B cell (primary cell): ENCODE results near the gene ZMAT3. TPM values are rescaled to one million over a fixed set of nuclear protein-coding genes. Genes with fewer than 3 reads are reported as not detected.
"Not testable (repeated sequence)": the region's sequence is repeated elsewhere in the genome, so short reads cannot be mapped to it uniquely, and the experiment has no call there.

Experiments
- ATAC-seq: fragments of 200-7000 bp; cut with Tn5 transposase; one replicate; pipeline ENCODE4 v1.10.0; 2021; ENCODE audit warnings: low read depth, mild to moderate bottlenecking, moderate number of reproducible peaks, moderate library complexity
- CTCF ChIA-PET: fragments of 350-600 bp; sonication (Branson Sonifier 250); formaldehyde crosslinking; loops from one replicate; lab custom pipeline; 2021; ENCODE audit warnings: antibody characterized with exemption, inconsistent platforms; lab: Charles Lee
- POLR2A ChIA-PET: fragments of 350-600 bp; sonication (Branson Sonifier 250); formaldehyde crosslinking; loops from one replicate; lab custom pipeline; 2021; ENCODE audit warnings: antibody characterized with exemption; lab: Charles Lee
- DNase-seq: peaks from one replicate; pipeline ENCODE4 v3.0.0; 2013
- H2AFZ ChIP-seq: 2 replicates; pipeline ENCODE4 v1.6.1; 2012; ENCODE audit warnings: mild to moderate bottlenecking, low read depth, low read length; ENCODE audit not compliant: insufficient read depth, poor library complexity, severe bottlenecking
- H3K27ac ChIP-seq, 2 donors: 1 replicate in 1 of 2; 2 replicates in 1 of 2; pipeline ENCODE4 v1.5.1; 2012 to 2013; ENCODE audit warnings: low read length in 2 of 2, mild to moderate bottlenecking in 2 of 2, moderate library complexity in 1 of 2
- H3K27me3 ChIP-seq, 4 experiments: fragments of 200-600 bp in 1 of 4; sonication (generic) in 1 of 4; replicated peaks in 1 of 4; 1 replicate in 2 of 4; 2 replicates in 2 of 4; pipeline versions ENCODE4 v1.6.1 to v1.7.0; 2013 to 2016; ENCODE audit warnings: low read length in 3 of 4, mild to moderate bottlenecking in 2 of 4, mixed read lengths in 1 of 4, moderate library complexity in 1 of 4; ENCODE audit not compliant: insufficient read depth in 4 of 4, control insufficient read depth in 3 of 4; ENCODE audit errors: control extremely low read depth in 1 of 4
- H3K36me3 ChIP-seq, 2 experiments: replicated peaks in 1 of 2; 1 replicate in 1 of 2; 2 replicates in 1 of 2; pipeline versions ENCODE4 v1.6.1 to v1.7.1; 2013; ENCODE audit warnings: low read length in 1 of 2; ENCODE audit not compliant: insufficient read depth in 2 of 2, control insufficient read depth in 1 of 2; ENCODE audit errors: control extremely low read depth in 1 of 2, extremely low read depth in 1 of 2
- H3K4me1 ChIP-seq, 2 donors: fragments of 200-600 bp in 1 of 2; sonication (generic) in 1 of 2; 1 replicate in 1 of 2; 2 replicates in 1 of 2; pipeline versions ENCODE4 v1.5.1 to v1.6.1; 2013 to 2017; ENCODE audit warnings: low read length in 2 of 2; ENCODE audit not compliant: control insufficient read depth in 2 of 2, insufficient read depth in 2 of 2
- H3K4me2 ChIP-seq: replicated peaks from 2 replicates; pipeline ENCODE3; 2012; ENCODE audit warnings: mild to moderate bottlenecking, low read depth, low read length; ENCODE audit not compliant: poor library complexity, severe bottlenecking
- H3K4me3 ChIP-seq, 5 experiments: fragments of 200-600 bp in 1 of 5; sonication (generic) in 1 of 5; 1 replicate in 3 of 5; 2 replicates in 2 of 5; pipeline versions ENCODE4 v1.5.1 to v1.7.0; 2011 to 2016; ENCODE audit warnings: low read length in 4 of 5, mild to moderate bottlenecking in 4 of 5, low read depth in 2 of 5, control low read depth in 1 of 5, moderate library complexity in 1 of 5; ENCODE audit not compliant: insufficient read depth in 1 of 5; ENCODE audit errors: control extremely low read depth in 1 of 5, extremely low read depth in 1 of 5
- H3K79me2 ChIP-seq: fragments of 200-600 bp; sonication (generic); one replicate; pipeline ENCODE4 v1.6.0; 2016; ENCODE audit warnings: low read length; ENCODE audit not compliant: control insufficient read depth, insufficient read depth
- H3K9ac ChIP-seq: fragments of 200-600 bp; sonication (generic); 2 replicates; pipeline ENCODE4 v1.6.1; 2017; ENCODE audit warnings: mild to moderate bottlenecking, low read length, moderate library complexity
- H3K9me3 ChIP-seq, 3 donors: one replicate each; pipeline versions ENCODE4 v1.6.1 to v1.7.1; 2013; ENCODE audit warnings: low read length in 2 of 3; ENCODE audit not compliant: control insufficient read depth in 2 of 3, insufficient read depth in 1 of 3; ENCODE audit errors: control extremely low read depth in 1 of 3
- H4K20me1 ChIP-seq: 2 replicates; pipeline ENCODE4 v1.6.0; 2012; ENCODE audit warnings: mild to moderate bottlenecking, low read length; ENCODE audit not compliant: insufficient read depth, control insufficient read depth, poor library complexity, severe bottlenecking
- H3K27ac Mint-ChIP-seq: one replicate; pipeline ENCODE4 v1.8.0; 2021; ENCODE audit warnings: mixed read lengths
- H3K27me3 Mint-ChIP-seq: one replicate; pipeline ENCODE4 v1.8.0; 2021; ENCODE audit warnings: mixed read lengths
- H3K4me1 Mint-ChIP-seq: one replicate; pipeline ENCODE4 v1.8.0; 2021; ENCODE audit warnings: mixed read lengths
- H3K4me3 Mint-ChIP-seq: one replicate; pipeline ENCODE4 v1.8.0; 2021; ENCODE audit warnings: mixed read lengths
- H3K9me3 Mint-ChIP-seq: one replicate; pipeline ENCODE4 v1.8.0; 2022; ENCODE audit warnings: mixed read lengths; ENCODE audit not compliant: insufficient read depth
- EZH2 ChIP-seq: IDR thresholded peaks from 2 replicates; pipeline ENCODE4 v1.6.1; 2012; ENCODE audit warnings: borderline replicate concordance, low read depth, mild to moderate bottlenecking, moderate library complexity, low read length; ENCODE audit not compliant: insufficient read depth, poor library complexity, severe bottlenecking
- WGBS: methylation state at CpG from one replicate; pipeline ENCODE4 v1.1.5; 2013; ENCODE audit warnings: missing lambda C conversion rate; ENCODE audit not compliant: insufficient coverage; 5-methylcytosine and 5-hydroxymethylcytosine counted together
- intact Hi-C: fragments of 100-400 bp; cut with micrococcal nuclease; formaldehyde crosslinking; loops from one replicate; pipeline ENCODE4 v1.10.0; 2022
- polyA plus RNA-seq: library from polyadenylated mRNA; depleted of rRNA; stranded (reverse); fragments of >200 nt; gene quantifications from 2 replicates; pipeline ENCODE4 v1.2.3, GENCODE V29; 2012
- total RNA-seq, 2 donors: library from RNA; stranded (reverse); fragments of 120-200 nt in 1 of 2; gene quantifications; 1 replicate in 1 of 2; 2 replicates in 1 of 2; pipeline versions ENCODE4 v1.2.3 to v1.2.4, GENCODE V29; 2013 to 2022
- TF ChIP-seq, protein P1 (sequence below): fragments of 200-600 bp; IDR thresholded peaks from one replicate; pipeline ENCODE4 v1.8.0; 2022; ENCODE audit warnings: antibody characterized with exemption, mild to moderate bottlenecking

Gene ZMAT3
- total and polyA plus RNA-seq, 2 donors (not counting 1 experiment from before 2014, with no cell fraction given) = 3.6 to 19.5 TPM

DNA sequence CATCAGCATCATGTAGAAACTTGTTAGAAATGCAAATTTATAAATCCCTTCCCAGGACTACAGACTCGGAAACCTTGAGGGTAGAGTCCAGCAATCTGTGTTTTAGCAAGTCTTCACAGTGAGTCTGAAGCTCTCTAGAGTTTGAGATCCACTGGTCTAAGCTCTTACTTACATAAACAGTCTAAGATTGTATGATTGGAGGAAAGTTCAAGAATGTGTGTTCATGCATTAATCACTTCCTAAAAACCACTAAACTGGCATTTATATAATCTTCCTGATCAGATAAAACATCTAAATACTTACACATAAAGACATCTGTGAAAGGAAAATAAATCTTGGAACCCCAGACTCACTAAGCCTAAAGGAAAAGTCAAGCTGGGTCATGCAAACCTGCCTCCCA lies 43.8 kb upstream of the ZMAT3 start:
- DNase-seq, H3K36me3 ChIP-seq, ATAC-seq, H3K9me3 ChIP-seq, H3K4me3 Mint-ChIP-seq, H3K4me3 ChIP-seq, intact Hi-C loops, H3K27me3 ChIP-seq, H3K79me2 ChIP-seq, H2AFZ ChIP-seq, H3K27ac ChIP-seq, H3K4me2 ChIP-seq, H3K9me3 Mint-ChIP-seq, H3K27ac Mint-ChIP-seq, CTCF ChIA-PET, H3K4me1 Mint-ChIP-seq, H3K9ac ChIP-seq, H4K20me1 ChIP-seq, H3K4me1 ChIP-seq: not testable (repeated sequence)
- POLR2A ChIA-PET = interaction anchor here (0.6 kb wide), 1 partner anchor 72 kb away, joined by 6 read pairs; no protein-coding TSS in a partner anchor
- no CpG with 5 or more reads among the region's 1 CpG for WGBS
- H3K27me3 Mint-ChIP-seq = peaks cover 20% of the 10 kb centered on the region

DNA sequence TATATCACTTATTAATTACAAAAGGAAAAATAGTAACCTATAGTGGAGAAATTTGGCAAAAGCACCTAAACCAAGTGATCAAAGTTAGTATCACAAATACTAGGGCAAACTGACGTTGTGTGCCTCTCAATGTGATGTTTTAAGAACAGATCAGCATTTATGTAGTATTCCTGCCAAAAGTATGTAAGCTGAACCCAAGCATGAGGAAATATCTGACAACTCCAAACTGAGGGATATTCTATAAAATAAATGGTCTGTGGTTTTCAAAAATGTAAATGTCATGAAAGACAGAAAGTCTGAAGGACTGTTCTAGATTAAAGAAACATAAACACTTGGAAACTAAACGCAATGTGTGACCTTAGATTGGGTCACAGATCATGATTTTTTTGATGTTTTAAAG lies 42.3 kb upstream of the ZMAT3 start:
- ATAC-seq = no peak
- no peaks in the 10 kb centered on the region for H3K4me1 Mint-ChIP-seq
- H3K9me3 Mint-ChIP-seq = no peaks in the 10 kb centered on the region
- Histone ChIP-seq H3K27ac (no peak overlapping the region), H3K4me1 (no peaks in the 10 kb centered on the region), H3K36me3 (no peaks in the 10 kb centered on the region), H3K4me2 (no peak overlapping the region), H3K4me3 (no peak overlapping the region), H3K9ac (no peak overlapping the region), H2AFZ (no peak overlapping the region), H3K9me3 (peaks cover 0 to 3% (median 3%) of the 10 kb centered on the region in 3 donors), H4K20me1 (no peaks in the 10 kb centered on the region), H3K79me2 (no peaks in the 10 kb centered on the region), H3K27me3 (peaks cover 0 to 5% (median 2%) of the 10 kb centered on the region in 4 experiments)
- POLR2A ChIA-PET = no interaction called here
- intact Hi-C loops = no loop called here
- TF ChIP-seq EZH2 = no peak
- TF ChIP-seq, protein P1, sequence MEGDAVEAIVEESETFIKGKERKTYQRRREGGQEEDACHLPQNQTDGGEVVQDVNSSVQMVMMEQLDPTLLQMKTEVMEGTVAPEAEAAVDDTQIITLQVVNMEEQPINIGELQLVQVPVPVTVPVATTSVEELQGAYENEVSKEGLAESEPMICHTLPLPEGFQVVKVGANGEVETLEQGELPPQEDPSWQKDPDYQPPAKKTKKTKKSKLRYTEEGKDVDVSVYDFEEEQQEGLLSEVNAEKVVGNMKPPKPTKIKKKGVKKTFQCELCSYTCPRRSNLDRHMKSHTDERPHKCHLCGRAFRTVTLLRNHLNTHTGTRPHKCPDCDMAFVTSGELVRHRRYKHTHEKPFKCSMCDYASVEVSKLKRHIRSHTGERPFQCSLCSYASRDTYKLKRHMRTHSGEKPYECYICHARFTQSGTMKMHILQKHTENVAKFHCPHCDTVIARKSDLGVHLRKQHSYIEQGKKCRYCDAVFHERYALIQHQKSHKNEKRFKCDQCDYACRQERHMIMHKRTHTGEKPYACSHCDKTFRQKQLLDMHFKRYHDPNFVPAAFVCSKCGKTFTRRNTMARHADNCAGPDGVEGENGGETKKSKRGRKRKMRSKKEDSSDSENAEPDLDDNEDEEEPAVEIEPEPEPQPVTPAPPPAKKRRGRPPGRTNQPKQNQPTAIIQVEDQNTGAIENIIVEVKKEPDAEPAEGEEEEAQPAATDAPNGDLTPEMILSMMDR = no peak
- WGBS = no CpG with 5 or more reads among the region's 2 CpGs
- H3K4me3 Mint-ChIP-seq = no peak overlapping the region
- H3K27me3 Mint-ChIP-seq = peaks cover 25% of the 10 kb centered on the region
- CTCF ChIA-PET = no interaction called here
- DNase-seq = no peak
- no peak overlapping the region for H3K27ac Mint-ChIP-seq
